ENCODE results near the gene PDE9A.
A peak's percentile ranks its signal among the peaks of the same experiment; 100 is the strongest.

PDE9A gene

DNA sequence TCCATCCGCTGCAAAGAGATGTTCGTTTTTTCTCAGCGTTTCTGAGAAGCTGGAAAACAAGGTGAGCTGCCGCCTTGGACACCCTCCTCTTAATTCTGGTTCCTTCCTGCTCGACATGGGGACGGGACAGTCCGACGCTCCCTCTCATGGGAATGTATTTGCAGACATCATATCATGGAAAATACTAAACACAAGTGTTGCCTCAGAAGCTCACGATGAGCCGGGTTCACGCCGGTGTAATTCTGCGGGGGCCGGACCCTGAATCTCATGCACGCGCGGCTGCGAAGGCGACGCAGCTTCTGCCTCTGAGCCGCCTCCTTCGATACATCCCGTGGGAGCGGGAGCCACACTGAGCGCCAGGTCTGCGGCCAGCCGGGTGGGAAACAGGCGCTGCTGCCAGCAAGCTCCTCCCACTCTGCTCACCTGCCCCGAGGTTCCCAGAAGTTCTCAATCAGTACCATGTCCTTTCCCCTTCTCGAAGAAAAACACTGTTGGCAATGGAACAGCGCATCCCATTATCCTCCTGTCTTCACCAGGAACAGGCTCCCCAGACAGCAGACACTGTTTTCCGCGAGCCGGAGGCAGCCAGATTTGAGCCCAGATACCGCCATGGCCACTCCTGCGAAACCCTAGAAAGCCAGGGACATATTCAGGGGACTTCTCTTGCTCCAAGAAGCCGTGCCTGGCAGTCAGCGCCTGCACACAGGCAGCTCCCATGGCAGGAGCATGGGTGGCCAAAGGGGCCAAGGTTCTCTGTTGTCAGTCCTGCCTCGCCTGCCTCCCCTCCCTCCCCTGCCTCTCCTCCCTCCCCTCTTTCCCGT, 127.9 kb downstream of the PDE9A start:
- peak; percentile 66 for DNase-seq
- Mint-ChIP-seq H3K9me3 (peaks cover under 1% of the 10 kb centered on the region), H3K4me1 (peaks cover 55% of the 10 kb centered on the region), H3K4me3 (peak overlapping the region; percentile 83), H3K36me3 (ENCODE audit: low read depth) (peaks cover 14% of the 10 kb centered on the region), H3K27me3 (ENCODE audit: low read depth, poor library complexity) (peaks cover 46% of the 10 kb centered on the region), H3K27ac (no peak overlapping the region)
- TF ChIP-seq, protein P1, sequence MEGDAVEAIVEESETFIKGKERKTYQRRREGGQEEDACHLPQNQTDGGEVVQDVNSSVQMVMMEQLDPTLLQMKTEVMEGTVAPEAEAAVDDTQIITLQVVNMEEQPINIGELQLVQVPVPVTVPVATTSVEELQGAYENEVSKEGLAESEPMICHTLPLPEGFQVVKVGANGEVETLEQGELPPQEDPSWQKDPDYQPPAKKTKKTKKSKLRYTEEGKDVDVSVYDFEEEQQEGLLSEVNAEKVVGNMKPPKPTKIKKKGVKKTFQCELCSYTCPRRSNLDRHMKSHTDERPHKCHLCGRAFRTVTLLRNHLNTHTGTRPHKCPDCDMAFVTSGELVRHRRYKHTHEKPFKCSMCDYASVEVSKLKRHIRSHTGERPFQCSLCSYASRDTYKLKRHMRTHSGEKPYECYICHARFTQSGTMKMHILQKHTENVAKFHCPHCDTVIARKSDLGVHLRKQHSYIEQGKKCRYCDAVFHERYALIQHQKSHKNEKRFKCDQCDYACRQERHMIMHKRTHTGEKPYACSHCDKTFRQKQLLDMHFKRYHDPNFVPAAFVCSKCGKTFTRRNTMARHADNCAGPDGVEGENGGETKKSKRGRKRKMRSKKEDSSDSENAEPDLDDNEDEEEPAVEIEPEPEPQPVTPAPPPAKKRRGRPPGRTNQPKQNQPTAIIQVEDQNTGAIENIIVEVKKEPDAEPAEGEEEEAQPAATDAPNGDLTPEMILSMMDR (IDR thresholded peaks at IDR 0.05): no peak

DNA sequence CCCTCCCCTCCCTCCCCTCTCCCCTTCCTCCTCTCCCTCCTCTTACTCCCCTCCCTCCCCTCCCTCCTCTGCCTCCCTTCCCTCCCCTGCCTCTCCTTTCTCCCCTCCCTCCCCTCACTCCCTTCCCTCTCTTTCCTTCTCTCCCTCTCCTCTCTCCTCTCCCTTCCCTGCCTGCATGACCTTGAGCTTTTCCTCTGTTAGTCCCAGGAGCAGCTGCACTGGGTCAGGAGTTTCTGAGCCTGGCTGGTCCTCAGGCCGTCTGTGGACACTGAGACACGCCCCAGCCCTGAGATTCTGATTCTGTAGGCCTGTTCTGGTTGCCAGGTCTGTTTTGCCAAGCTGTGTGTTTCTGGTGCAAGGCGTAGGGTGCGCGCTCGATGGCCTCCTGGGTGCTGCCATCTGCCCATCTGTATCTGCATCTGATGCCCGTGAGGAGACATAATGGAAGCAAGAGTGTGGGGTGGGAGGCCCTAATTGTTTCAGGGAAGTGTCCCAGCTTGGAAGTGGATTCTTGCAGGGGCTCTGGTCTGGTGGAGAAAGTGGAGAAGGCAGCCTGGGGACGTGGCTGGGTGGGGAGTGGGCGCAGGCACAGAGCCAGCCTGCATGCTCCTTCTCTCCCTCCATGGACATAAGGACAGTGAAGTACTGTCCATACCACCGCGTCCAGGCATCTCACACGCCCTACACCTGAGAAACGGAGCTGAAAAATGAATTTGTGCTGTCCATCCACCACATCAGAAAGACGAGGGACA, 128.7 kb downstream of the PDE9A start:
- peaks cover 8% of the 10 kb centered on the region for H3K9me3 Mint-ChIP-seq
- no peak overlapping the region for H3K27ac Mint-ChIP-seq
- H3K27me3 Mint-ChIP-seq (ENCODE audit: low read depth, poor library complexity): peaks cover 47% of the 10 kb centered on the region
- DNase-seq: no peak
- H3K36me3 Mint-ChIP-seq (ENCODE audit: low read depth): peaks cover 9% of the 10 kb centered on the region
- H3K4me3 Mint-ChIP-seq: peak overlapping the region; percentile 62
- peaks cover 55% of the 10 kb centered on the region for H3K4me1 Mint-ChIP-seq
- TF ChIP-seq, protein P1 (IDR thresholded peaks at IDR 0.05): no peak

DNA sequence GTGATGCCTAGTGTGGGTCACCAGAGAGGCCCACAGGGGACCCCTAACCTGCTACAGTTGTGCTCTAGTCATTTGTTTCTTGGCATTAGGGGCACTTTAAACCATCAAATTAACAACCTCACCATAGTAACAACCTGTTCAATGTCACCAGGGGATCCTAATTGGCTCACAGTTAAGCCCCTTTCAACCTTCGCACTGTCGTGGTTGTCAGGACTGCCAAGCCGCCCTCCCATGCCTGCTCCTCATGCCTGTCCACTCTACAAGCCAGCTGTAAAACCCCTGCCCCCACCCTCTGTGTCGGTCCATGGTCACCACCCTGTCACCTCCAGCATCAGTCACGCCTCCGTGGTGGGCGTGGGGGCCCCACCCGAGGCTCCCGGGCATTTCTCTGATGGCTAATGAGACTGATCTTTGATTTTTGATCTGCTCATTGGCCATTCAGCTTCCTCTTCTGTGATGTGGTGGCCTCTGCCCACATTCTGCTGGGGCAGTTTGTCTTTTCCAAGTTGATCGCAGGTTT, 129.4 kb downstream of the PDE9A start:
- no peak for DNase-seq
- no peak overlapping the region for H3K4me3 Mint-ChIP-seq
- TF ChIP-seq, protein P1 (IDR thresholded peaks at IDR 0.05): no peak
- H3K4me1 Mint-ChIP-seq: peaks cover 50% of the 10 kb centered on the region
- peaks cover 43% of the 10 kb centered on the region for H3K27me3 Mint-ChIP-seq (ENCODE audit: low read depth, poor library complexity)
- H3K27ac Mint-ChIP-seq: no peak overlapping the region
- H3K36me3 Mint-ChIP-seq (ENCODE audit: low read depth): peaks cover 3% of the 10 kb centered on the region
- H3K9me3 Mint-ChIP-seq: peaks cover 9% of the 10 kb centered on the region

DNA sequence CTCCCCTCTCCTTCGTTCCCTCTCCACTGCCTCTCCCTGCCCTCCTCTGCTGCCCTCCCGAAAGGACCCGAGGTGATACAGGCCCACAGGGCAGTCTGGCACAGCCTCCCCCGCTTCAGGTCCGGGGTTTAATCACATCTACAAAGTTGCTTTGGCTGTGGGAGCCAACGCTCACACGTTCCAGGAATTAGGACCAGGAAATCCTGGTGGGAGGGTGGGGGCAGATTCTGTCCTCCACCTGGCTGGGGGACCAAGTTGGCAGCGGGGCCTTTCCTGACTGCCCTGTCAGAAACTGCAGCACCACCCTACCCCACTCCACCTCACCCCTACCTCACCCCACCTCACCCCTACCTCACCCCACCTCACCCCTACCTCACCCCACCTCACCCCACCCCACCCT, 130.9 kb downstream of the PDE9A start:
- TF ChIP-seq, protein P1 (IDR thresholded peaks at IDR 0.05): no peak
- Mint-ChIP-seq H3K27ac (no peak overlapping the region), H3K27me3 (ENCODE audit: low read depth, poor library complexity) (peaks cover 42% of the 10 kb centered on the region), H3K36me3 (ENCODE audit: low read depth) (no peaks in the 10 kb centered on the region), H3K4me3 (no peak overlapping the region), H3K4me1 (peaks cover 46% of the 10 kb centered on the region), H3K9me3 (peaks cover 9% of the 10 kb centered on the region)
- no peak for DNase-seq

DNA sequence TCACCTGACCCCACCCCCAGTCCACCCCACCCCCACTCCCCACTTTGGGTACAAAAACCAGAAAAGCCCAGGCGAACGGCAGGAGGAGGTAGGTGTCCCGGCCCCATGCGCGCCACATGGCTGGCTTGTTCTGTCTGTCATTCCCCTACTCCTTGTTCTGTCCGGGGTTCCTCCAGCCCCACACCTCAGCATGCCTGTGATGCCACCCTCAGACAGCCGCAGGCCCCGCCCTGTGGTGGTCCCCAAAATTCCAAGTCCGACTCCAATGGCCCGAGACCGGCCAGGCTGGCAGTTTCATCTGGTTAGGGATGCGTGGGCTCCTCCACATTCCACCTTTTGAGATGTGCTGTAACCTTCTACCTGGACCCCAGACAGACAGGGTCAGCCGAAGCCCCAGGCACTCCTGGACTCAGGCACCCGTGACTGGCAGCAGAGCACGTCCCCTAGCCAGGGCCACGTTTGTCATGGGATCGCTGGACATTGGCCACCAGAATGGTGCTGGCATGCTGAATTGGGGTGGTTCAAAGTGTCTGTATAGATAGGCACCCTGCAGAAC, 131.6 kb downstream of the PDE9A start:
- Mint-ChIP-seq H3K4me3 (no peak overlapping the region), H3K27me3 (ENCODE audit: low read depth, poor library complexity) (peaks cover 39% of the 10 kb centered on the region), H3K9me3 (peaks cover 9% of the 10 kb centered on the region), H3K27ac (no peak overlapping the region), H3K36me3 (ENCODE audit: low read depth) (no peaks in the 10 kb centered on the region), H3K4me1 (peaks cover 41% of the 10 kb centered on the region)
- TF ChIP-seq, protein P1 (IDR thresholded peaks at IDR 0.05): no peak
- DNase-seq: no peak

All from nephron progenitor cell (in vitro differentiated cells).